HepG2 (cell line): ENCODE measurements around the gene IRF2BPL. TPM values are rescaled to one million over a fixed set of nuclear protein-coding genes. Genes with fewer than 3 reads are reported as not detected.

Experiments used
- AFF4 ChIP-seq: sonication (generic); formaldehyde crosslinking; IDR thresholded peaks from 2 replicates; pipeline ENCODE4 v1.4.0; 2020; ENCODE audit warnings: missing genetic modification reagents
- CHD2 ChIP-seq: IDR thresholded peaks from 2 replicates; pipeline ENCODE4 v1.6.1; 2011; ENCODE audit warnings: low read depth, low read length, improper control_type of control experiment
- CREB3 ChIP-seq: sonication (generic); formaldehyde crosslinking; IDR thresholded peaks from 2 replicates; pipeline ENCODE4 v1.5.0; 2020; ENCODE audit warnings: missing genetic modification reagents
- DBP ChIP-seq: sonication (generic); formaldehyde crosslinking; IDR thresholded peaks from 2 replicates; pipeline ENCODE4 v1.4.0; 2020; ENCODE audit warnings: missing genetic modification reagents; ENCODE audit errors: not compliant biosample characterization
- FOSL2 ChIP-seq: sonication (generic); formaldehyde crosslinking; IDR thresholded peaks from 2 replicates; pipeline ENCODE4 v1.4.0; 2020; ENCODE audit warnings: missing genetic modification reagents
- FOXA3 ChIP-seq: IDR thresholded peaks from 2 replicates; pipeline ENCODE4 v1.6.1; 2016; ENCODE audit warnings: missing genetic modification reagents, missing compliant biosample characterization
- HDAC2 ChIP-seq: sonication (generic); formaldehyde crosslinking; IDR thresholded peaks from 2 replicates; pipeline ENCODE4 v1.4.0; 2020; ENCODE audit warnings: missing genetic modification reagents
- JARID2 ChIP-seq: sonication (generic); formaldehyde crosslinking; IDR thresholded peaks from 2 replicates; pipeline ENCODE4 v1.8.1; 2023; ENCODE audit warnings: missing genetic modification reagents, inconsistent platforms; ENCODE audit not compliant: insufficient replicate concordance
- KAT8 ChIP-seq: IDR thresholded peaks from 2 replicates; pipeline ENCODE4 v1.6.1; 2016; ENCODE audit warnings: missing genetic modification reagents, missing compliant biosample characterization
- KDM5A ChIP-seq: fragments of 200-600 bp; sonication (generic); IDR thresholded peaks from 2 replicates; pipeline ENCODE4 v1.7.0; 2018; ENCODE audit warnings: antibody characterized with exemption, mild to moderate bottlenecking, low read length, borderline replicate concordance
- KLF13 ChIP-seq: sonication (generic); formaldehyde crosslinking; IDR thresholded peaks from 2 replicates; pipeline ENCODE4 v1.4.0; 2020; ENCODE audit warnings: mild to moderate bottlenecking, missing genetic modification reagents
- MATR3 ChIP-seq: sonication (generic); formaldehyde crosslinking; IDR thresholded peaks from 2 replicates; pipeline ENCODE4 v1.4.0; 2020; ENCODE audit warnings: missing genetic modification reagents
- PAWR ChIP-seq: sonication (generic); formaldehyde crosslinking; IDR thresholded peaks from 2 replicates; pipeline ENCODE4 v1.4.0; 2020; ENCODE audit warnings: missing genetic modification reagents, mild to moderate bottlenecking, borderline replicate concordance
- PHB2 ChIP-seq: fragments of 450-650 bp; IDR thresholded peaks from 2 replicates; pipeline ENCODE4 v1.6.1; 2018; ENCODE audit not compliant: partially characterized antibody
- POGZ ChIP-seq: sonication (generic); formaldehyde crosslinking; IDR thresholded peaks from 2 replicates; pipeline ENCODE4 v1.4.0; 2020; ENCODE audit warnings: mild to moderate bottlenecking, missing genetic modification reagents
- SIN3A ChIP-seq: IDR thresholded peaks from 2 replicates; pipeline ENCODE4 v1.6.1; 2011; ENCODE audit warnings: low read depth, mild to moderate bottlenecking, control low read depth, low read length, borderline replicate concordance
- SMARCE1 ChIP-seq: fragments of 450-650 bp; IDR thresholded peaks from 2 replicates; pipeline ENCODE4 v1.6.1; 2017; ENCODE audit warnings: borderline replicate concordance
- SP4 ChIP-seq: sonication (generic); formaldehyde crosslinking; IDR thresholded peaks from 2 replicates; pipeline ENCODE4 v1.8.1; 2023; ENCODE audit warnings: mild to moderate bottlenecking, missing genetic modification reagents
- ZC3H4 ChIP-seq: sonication (generic); formaldehyde crosslinking; IDR thresholded peaks from 2 replicates; pipeline ENCODE4 v1.4.0; 2020; ENCODE audit warnings: missing genetic modification reagents, borderline replicate concordance
- ZNF121 ChIP-seq: sonication (generic); formaldehyde crosslinking; IDR thresholded peaks from 2 replicates; pipeline ENCODE4 v1.5.0; 2020; ENCODE audit warnings: mild to moderate bottlenecking, missing genetic modification reagents
- ZNF232 ChIP-seq: sonication (generic); formaldehyde crosslinking; IDR thresholded peaks from 2 replicates; pipeline ENCODE4 v1.4.0; 2020; ENCODE audit warnings: missing genetic modification reagents, borderline replicate concordance
- ZNF281 ChIP-seq: sonication (generic); formaldehyde crosslinking; IDR thresholded peaks from 2 replicates; pipeline ENCODE4 v1.4.0; 2020; ENCODE audit warnings: missing genetic modification reagents, borderline replicate concordance
- ZNF841 ChIP-seq: sonication (generic); formaldehyde crosslinking; IDR thresholded peaks from 2 replicates; pipeline ENCODE4 v1.8.1; 2023; ENCODE audit warnings: missing genetic modification reagents, borderline replicate concordance
- polyA plus RNA-seq, 8 experiments: library from polyadenylated mRNA; depleted of rRNA in 3 of 8; stranded (reverse) in 7 of 8; unstranded in 1 of 8; fragments of >200 nt; fragmentation: Illumina TruSeq in 4 of 8; extraction: Trizol in 4 of 8; gene quantifications; 2 replicates each; pipeline versions ENCODE4 v1.2.1 to v1.2.3, GENCODE V29; 2011 to 2016; ENCODE audit warnings: low read depth in 4 of 8, missing spikeins in 1 of 8, mixed read lengths in 1 of 8; ENCODE audit not compliant: insufficient read depth in 1 of 8
- total RNA-seq, 5 experiments: library from RNA; depleted of rRNA; stranded (reverse); fragments of >200 nt; fragmentation: Illumina TruSeq; extraction: Trizol; gene quantifications; 2 replicates each; pipeline ENCODE4 v1.2.3, GENCODE V29; 2016; ENCODE audit warnings: low read depth in 1 of 5

The IRF2BPL gene
- total and polyA plus RNA-seq, 2 of the 13 experiments (the other 11 are each of a cell fraction or from before 2014, with no cell fraction given): 6.6 to 8.4 TPM

GRCh38 chr14:77043177-77043983, 14.9 kb upstream of the IRF2BPL start (continued):
- TF ChIP-seq PAWR (CRISPR knock-in tag): no peak
- peak; percentile 52 for TF ChIP-seq FOXA3
- TF ChIP-seq ZNF281 (CRISPR knock-in tag): peak; percentile 39; the same call in 1 of the 2 replicates
- TF ChIP-seq CHD2: no peak
- TF ChIP-seq ZNF232: no peak
- no peak for TF ChIP-seq DBP (CRISPR knock-in tag)
- TF ChIP-seq ZNF121 (CRISPR knock-in tag): peak; percentile 41; the same call in 1 of the 2 replicates
- TF ChIP-seq AFF4: no peak
- peak; percentile 48; the same call in 1 of the 2 replicates for TF ChIP-seq KAT8 (CRISPR knock-in tag)
- TF ChIP-seq ZC3H4: no peak
- no peak for TF ChIP-seq ZNF841 (CRISPR knock-in tag)
- TF ChIP-seq JARID2 (CRISPR knock-in tag): no peak
- no peak for TF ChIP-seq POGZ (CRISPR knock-in tag)
- TF ChIP-seq SP4 (CRISPR knock-in tag): no peak
- TF ChIP-seq HDAC2: peak; percentile 57; the same call in 1 of the 2 replicates
- no peak for TF ChIP-seq SMARCE1
- no peak for TF ChIP-seq KDM5A
- TF ChIP-seq PHB2: no peak
- TF ChIP-seq CREB3 (CRISPR knock-in tag): no peak
- TF ChIP-seq MATR3 (CRISPR knock-in tag): no peak
- TF ChIP-seq FOSL2 (CRISPR knock-in tag): peak; percentile 80
- no peak for TF ChIP-seq SIN3A
- no peak for TF ChIP-seq KLF13 (CRISPR knock-in tag)
